ENCODE measurements around the gene KLRD1.
"Not testable (repeated sequence)": the region's sequence is repeated elsewhere in the genome, so short reads cannot be mapped to it uniquely, and the experiment has no call there.

Gene KLRD1

DNA sequence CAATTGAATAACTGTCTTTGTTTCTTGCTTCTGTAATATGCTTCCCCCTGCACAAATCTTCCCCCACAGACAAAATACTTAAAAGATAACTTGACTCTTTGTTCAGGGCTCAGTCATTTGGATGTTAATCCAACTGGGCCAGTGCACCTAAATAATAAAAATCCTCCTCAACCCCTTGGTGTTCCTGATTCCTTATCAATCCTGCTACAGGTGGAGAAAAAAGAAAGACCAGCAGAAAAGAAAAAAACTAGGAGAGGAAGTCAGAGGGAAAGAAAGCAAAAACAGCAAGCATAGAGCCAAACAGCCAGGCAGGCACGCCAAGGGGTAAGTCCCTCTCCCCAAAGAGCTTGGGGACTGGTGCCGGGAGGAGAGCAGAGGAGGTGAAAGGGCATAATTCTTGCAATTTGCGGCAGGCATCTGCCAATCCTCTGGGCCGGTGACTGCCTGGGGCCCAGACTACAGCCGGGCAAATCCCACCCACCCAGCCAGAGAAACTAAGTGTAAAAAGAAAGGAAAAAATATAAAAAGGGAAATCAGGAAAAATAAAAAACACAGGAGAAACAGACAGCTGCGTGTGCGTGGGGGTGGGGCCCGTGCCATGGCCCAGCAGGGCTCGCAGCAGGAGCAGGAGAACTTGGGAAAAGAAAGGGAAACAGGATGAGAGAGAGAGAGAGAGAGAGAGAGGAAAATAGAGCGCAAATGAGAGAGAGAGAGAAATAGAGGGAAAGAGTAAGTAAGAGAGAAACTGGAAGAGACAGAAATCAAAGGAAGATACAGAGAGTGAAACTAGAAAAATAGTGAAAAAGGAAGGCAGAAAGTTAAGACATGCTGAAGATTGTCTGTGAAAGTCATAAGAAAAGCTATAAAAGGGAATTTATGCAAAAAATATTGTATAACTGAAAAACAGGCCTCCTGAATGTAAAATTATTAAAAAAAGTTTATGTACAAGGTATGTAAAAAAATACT is 60.8 kb downstream of the KLRD1 start:
- DNase-seq (ENCODE audit: low read depth) = no peak

DNA sequence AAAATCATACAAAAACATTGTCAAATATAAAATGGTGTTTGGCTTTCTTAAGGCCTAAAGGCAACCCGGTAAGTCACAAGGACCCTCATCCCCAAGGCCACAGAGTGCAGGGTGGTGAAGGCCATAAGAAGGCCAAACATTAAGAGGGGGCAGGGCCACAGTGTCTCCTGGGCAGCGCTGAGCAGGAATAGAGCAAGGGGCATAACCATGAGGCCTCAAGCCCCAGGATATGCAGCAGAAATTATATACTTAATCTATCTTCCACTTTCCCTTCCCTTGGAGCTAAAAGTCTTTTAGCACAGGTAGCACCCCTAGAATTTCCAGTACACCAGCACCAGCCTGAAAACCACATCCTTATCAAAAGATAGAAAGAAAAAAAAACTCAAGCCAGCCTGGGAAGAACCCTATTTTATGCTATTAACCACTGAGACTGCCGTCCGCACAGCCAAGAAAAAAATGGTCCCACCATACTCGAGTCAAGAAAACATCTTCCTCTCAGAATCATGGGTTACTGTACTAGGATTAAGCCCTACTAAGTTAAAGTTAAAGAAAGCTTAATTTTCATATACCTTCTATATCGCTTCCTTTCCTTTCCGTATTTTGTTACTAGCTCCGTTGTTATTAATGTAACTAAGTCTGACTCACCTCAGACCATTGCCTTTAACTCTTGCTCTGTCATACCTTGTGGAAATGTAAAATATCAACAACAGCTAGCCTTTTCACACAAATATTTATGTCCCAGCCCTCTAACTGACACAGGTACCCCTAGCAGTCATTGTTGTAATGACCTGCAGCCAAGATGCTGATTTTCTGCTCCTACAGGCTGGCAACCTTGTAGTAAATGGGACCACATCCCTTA is 62.1 kb downstream of the KLRD1 start:
- DNase-seq (ENCODE audit: low read depth) = no peak

DNA sequence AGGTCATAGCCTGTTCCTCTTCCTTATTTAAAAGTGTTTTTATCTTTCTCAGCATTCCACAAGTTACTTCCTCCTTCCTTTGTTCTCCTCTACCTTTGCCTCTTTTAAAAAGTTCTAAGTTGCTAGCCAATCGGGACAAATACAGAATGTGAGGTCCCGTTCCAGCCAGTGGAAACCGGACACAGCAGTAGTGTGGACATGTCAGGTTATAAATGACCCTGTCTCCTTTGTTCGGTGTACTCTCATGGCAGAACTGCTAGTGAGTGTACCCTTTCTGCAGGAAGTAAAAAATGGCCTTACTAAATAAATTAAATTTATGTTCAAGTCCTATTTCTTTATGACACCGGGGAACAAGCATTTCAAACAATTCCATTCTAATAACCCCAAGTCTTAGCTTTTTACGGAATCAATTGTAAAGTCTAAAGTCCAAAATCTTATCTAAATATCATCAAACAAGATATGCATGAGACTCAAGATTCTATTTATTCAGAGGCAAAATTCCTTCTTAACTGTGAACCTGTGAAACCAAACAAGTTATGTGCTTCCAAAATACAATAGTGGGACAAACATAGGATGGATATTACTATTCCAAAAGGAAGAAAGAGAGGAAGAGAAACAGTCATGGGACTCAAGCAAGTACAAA is 64.3 kb downstream of the KLRD1 start:
- DNase-seq (ENCODE audit: low read depth) = not testable (repeated sequence)

GRCh38 chr12:10372559-10372958 is 64.9 kb downstream of the KLRD1 start:
- no peak for DNase-seq (ENCODE audit: low read depth)

DNA sequence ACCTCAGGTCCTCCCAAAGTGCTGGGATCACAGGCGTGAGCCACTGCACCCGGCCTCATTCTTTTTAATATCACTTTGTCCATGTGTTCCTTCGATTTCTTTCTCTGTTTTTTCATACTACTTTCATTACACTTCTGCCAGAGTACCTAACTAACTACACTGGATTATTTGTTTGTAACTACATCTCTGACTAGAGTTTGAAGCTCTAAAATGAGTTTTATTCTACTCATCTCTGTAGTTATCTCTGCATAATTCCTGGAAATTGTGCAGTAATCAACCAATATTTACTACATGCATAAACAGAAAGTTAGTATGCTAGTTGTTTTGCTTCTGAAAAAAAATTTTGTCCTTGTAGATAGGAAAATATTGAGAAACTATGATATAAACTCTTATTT is 67.0 kb downstream of the KLRD1 start:
- DNase-seq (ENCODE audit: low read depth) = no peak

GRCh38 chr12:10378737-10379136 is 71.1 kb downstream of the KLRD1 start:
- not testable (repeated sequence) for DNase-seq (ENCODE audit: low read depth)

Measured in stimulated activated CD8-positive, alpha-beta memory T cell treated with anti-CD3 and anti-CD28 coated beads, Interleukin-4, amount 100 ng/mL, for 24 hours (primary cell).